H1 (cell line): ENCODE measurements around the gene RPS29. TPM values are rescaled to one million over a fixed set of nuclear protein-coding genes. Genes with fewer than 3 reads are reported as not detected.

Source experiments
- CTCF ChIA-PET: fragments of 300-600 bp; sonication (Branson Sonifier 250); formaldehyde crosslinking; loops from one replicate; lab custom pipeline; 2021; ENCODE audit not compliant: partially characterized antibody; lab: Charles Lee
- POLR2A ChIA-PET: fragments of 300-600 bp; sonication (Branson Sonifier 250); formaldehyde crosslinking; loops from one replicate; lab custom pipeline; 2021; ENCODE audit warnings: inconsistent platforms; ENCODE audit not compliant: partially characterized antibody; lab: Charles Lee
- DNase-seq, 2 experiments: peaks; one replicate each; pipeline versions ENCODE4 v3.0.0 to v3.0.0-alpha.2; 2010 to 2022; ENCODE audit warnings: low spot score in 2 of 2, low read depth in 1 of 2, mixed read lengths in 1 of 2
- FAIRE-seq: peaks from 2 replicates; lab custom pipeline; 2011; peaks lifted over from hg19 to GRCh38; lab: Jason Lieb, UNC
- H2AFZ ChIP-seq: 2 replicates; pipeline ENCODE4 v1.8.1; 2012; ENCODE audit warnings: low read length, inconsistent platforms
- H2AK5ac ChIP-seq: 2 replicates; pipeline ENCODE4 v1.6.1; 2013; ENCODE audit warnings: low read depth, low read length
- H2BK120ac ChIP-seq: replicated peaks from 2 replicates; pipeline ENCODE3; 2013; ENCODE audit warnings: low read depth, low read length, inconsistent platforms
- H2BK12ac ChIP-seq: 2 replicates; pipeline ENCODE4 v1.6.1; 2013; ENCODE audit warnings: low read depth, low read length
- H2BK15ac ChIP-seq: 2 replicates; pipeline ENCODE4 v1.6.1; 2013; ENCODE audit warnings: low read length
- H2BK20ac ChIP-seq: 2 replicates; pipeline ENCODE4 v1.6.1; 2013; ENCODE audit warnings: low read length
- H2BK5ac ChIP-seq: 2 replicates; pipeline ENCODE4 v1.6.1; 2013; ENCODE audit warnings: low read depth, low read length
- H3K14ac ChIP-seq: 2 replicates; pipeline ENCODE4 v1.6.1; 2013; ENCODE audit warnings: inconsistent platforms; ENCODE audit not compliant: insufficient read length
- H3K18ac ChIP-seq: 2 replicates; pipeline ENCODE4 v1.6.1; 2013; ENCODE audit warnings: low read length; ENCODE audit errors: extremely low read depth
- H3K23ac ChIP-seq: 2 replicates; pipeline ENCODE4 v1.6.1; 2013; ENCODE audit warnings: inconsistent platforms; ENCODE audit not compliant: insufficient read length
- H3K23me2 ChIP-seq: 2 replicates; pipeline ENCODE4 v1.6.1; 2013; ENCODE audit warnings: low read depth, low read length
- H3K27ac ChIP-seq: 2 replicates; pipeline ENCODE4 v1.6.1; 2011; ENCODE audit warnings: low read depth, low read length, inconsistent platforms
- H3K27me3 ChIP-seq, 4 experiments: replicated peaks in 1 of 4; 1 replicate in 1 of 4; 2 replicates in 3 of 4; pipeline versions ENCODE4 v1.6.1 to v1.8.1; 2011 to 2013; ENCODE audit warnings: low read length in 3 of 4, mild to moderate bottlenecking in 3 of 4, inconsistent platforms in 2 of 4, mixed read lengths in 2 of 4, moderate library complexity in 1 of 4; ENCODE audit not compliant: control insufficient read depth in 3 of 4, insufficient read depth in 3 of 4; ENCODE audit errors: extremely low read depth in 1 of 4
- H3K36me3 ChIP-seq, 4 experiments: 2 replicates each; pipeline versions ENCODE4 v1.6.1 to v1.8.1; 2011 to 2013; ENCODE audit warnings: mild to moderate bottlenecking in 4 of 4, low read length in 3 of 4, moderate library complexity in 2 of 4, control low read depth in 1 of 4, inconsistent platforms in 1 of 4; ENCODE audit not compliant: insufficient read depth in 4 of 4, control insufficient read depth in 2 of 4
- H3K4ac ChIP-seq: replicated peaks from 2 replicates; pipeline ENCODE3; 2013; ENCODE audit warnings: low read length, low read depth, mixed read lengths, inconsistent platforms; ENCODE audit not compliant: insufficient read length
- H3K4me1 ChIP-seq, 4 experiments: replicated peaks in 1 of 4; 1 replicate in 1 of 4; 2 replicates in 3 of 4; pipeline versions ENCODE4 v1.6.1 to v1.8.1; 2011 to 2013; ENCODE audit warnings: low read length in 3 of 4, inconsistent platforms in 2 of 4, mixed read lengths in 1 of 4; ENCODE audit not compliant: insufficient read depth in 4 of 4, control insufficient read depth in 3 of 4
- H3K4me2 ChIP-seq, 2 experiments: 2 replicates each; pipeline versions ENCODE4 v1.6.1 to v1.8.1; 2011 to 2013; ENCODE audit warnings: low read depth in 2 of 2, low read length in 2 of 2, control low read depth in 1 of 2, inconsistent platforms in 1 of 2, mild to moderate bottlenecking in 1 of 2; ENCODE audit not compliant: insufficient read depth in 1 of 2
- H3K4me3 ChIP-seq, 4 experiments: fragments of 200-600, 300-600 bp in 1 of 4; sonication (generic), shearing (Covaris generic), sonication (Bioruptor Twin) in 1 of 4; 2 replicates each; pipeline versions ENCODE4 v1.5.1 to v1.8.1; 2011 to 2016; ENCODE audit warnings: low read length in 4 of 4, low read depth in 3 of 4, control low read depth in 2 of 4, inconsistent platforms in 2 of 4, mild to moderate bottlenecking in 2 of 4, mixed read lengths in 1 of 4, moderate library complexity in 1 of 4; ENCODE audit not compliant: insufficient read depth in 2 of 4; ENCODE audit errors: extremely low read depth in 1 of 4
- H3K56ac ChIP-seq: replicated peaks from 2 replicates; pipeline ENCODE3; 2013; ENCODE audit warnings: low read depth, mild to moderate bottlenecking, mixed read lengths, low read length, inconsistent platforms; ENCODE audit not compliant: insufficient read length
- H3K79me1 ChIP-seq: 2 replicates; pipeline ENCODE4 v1.6.1; 2013; ENCODE audit warnings: low read depth, low read length, control low read depth
- H3K79me2 ChIP-seq, 2 experiments: 2 replicates each; pipeline versions ENCODE4 v1.6.1 to v1.8.1; 2012 to 2013; ENCODE audit warnings: low read length in 2 of 2, mild to moderate bottlenecking in 2 of 2, inconsistent platforms in 1 of 2; ENCODE audit not compliant: insufficient read depth in 2 of 2, control insufficient read depth in 1 of 2
- H3K9ac ChIP-seq, 4 experiments: replicated peaks in 1 of 4; 1 replicate in 1 of 4; 2 replicates in 3 of 4; pipeline versions ENCODE4 v1.6.1 to v1.8.1; 2011 to 2013; ENCODE audit warnings: low read depth in 3 of 4, low read length in 3 of 4, control low read depth in 2 of 4, mild to moderate bottlenecking in 2 of 4, moderate library complexity in 2 of 4, inconsistent platforms in 1 of 4; ENCODE audit errors: extremely low read depth in 1 of 4
- H3K9me3 ChIP-seq, 2 experiments: 2 replicates each; pipeline versions ENCODE4 v1.6.1 to v1.8.1; 2012 to 2013; ENCODE audit warnings: mild to moderate bottlenecking in 2 of 2, moderate library complexity in 2 of 2, control low read depth in 1 of 2, inconsistent platforms in 1 of 2, low read depth in 1 of 2, low read length in 1 of 2, mixed read lengths in 1 of 2; ENCODE audit not compliant: insufficient read depth in 2 of 2
- H4K20me1 ChIP-seq, 2 experiments: replicated peaks in 1 of 2; 2 replicates each; pipeline versions ENCODE3 to v1.8.1; 2011 to 2013; ENCODE audit warnings: inconsistent platforms in 2 of 2, low read length in 2 of 2, mild to moderate bottlenecking in 1 of 2; ENCODE audit not compliant: insufficient read depth in 2 of 2, control insufficient read depth in 1 of 2
- H4K5ac ChIP-seq: 2 replicates; pipeline ENCODE4 v1.6.1; 2013; ENCODE audit warnings: low read length, low read depth, mixed read lengths, inconsistent platforms; ENCODE audit not compliant: insufficient read length
- H4K8ac ChIP-seq: 2 replicates; pipeline ENCODE4 v1.8.0; 2013; ENCODE audit warnings: mild to moderate bottlenecking, moderate library complexity, low read length, inconsistent platforms; ENCODE audit not compliant: insufficient read depth; ENCODE audit errors: extremely low read depth
- H4K91ac ChIP-seq: replicated peaks from 2 replicates; pipeline ENCODE3; 2013; ENCODE audit warnings: low read length, mixed read lengths, inconsistent platforms; ENCODE audit not compliant: insufficient read length
- CBX8 ChIP-seq: fragments of 300-800, 300-1000 bp; sonication (generic); IDR thresholded peaks from 2 replicates; pipeline ENCODE4 v1.7.1; 2016; ENCODE audit warnings: low read depth, low read length, borderline replicate concordance
- HDAC2 ChIP-seq, 2 experiments: fragments of 300-600 bp in 1 of 2; sonication (generic) in 1 of 2; IDR thresholded peaks; 2 replicates each; pipeline ENCODE4 v1.6.1; 2011 to 2012; ENCODE audit warnings: low read depth in 2 of 2, low read length in 2 of 2, mild to moderate bottlenecking in 2 of 2, moderate library complexity in 2 of 2, borderline replicate concordance in 1 of 2, inconsistent platforms in 1 of 2
- MAFK ChIP-seq: IDR thresholded peaks from 2 replicates; pipeline ENCODE4 v1.6.1; 2012; ENCODE audit warnings: low read depth, mild to moderate bottlenecking, improper control_type of control experiment, low read length
- POLR2AphosphoS5 ChIP-seq: IDR thresholded peaks from 2 replicates; pipeline ENCODE4 v1.6.1; 2011; ENCODE audit warnings: low read depth, low read length
- TEAD4 ChIP-seq: IDR thresholded peaks from 2 replicates; pipeline ENCODE4 v1.6.1; 2012; ENCODE audit warnings: low read depth, low read length, inconsistent platforms, mixed read lengths
- WGBS, 2 experiments: shearing (Covaris generic) in 1 of 2; methylation state at CpG; one replicate each; pipeline versions ENCODE4 v1.1.6 to v1.1.7; 2013 to 2015; ENCODE audit warnings: low lambda C conversion rate in 2 of 2, mixed read lengths in 2 of 2, inconsistent platforms in 1 of 2, low coverage in 1 of 2, missing lambda C conversion rate in 1 of 2; ENCODE audit not compliant: insufficient replicate concordance in 2 of 2, insufficient coverage in 1 of 2, insufficient read length in 1 of 2; ENCODE audit errors: extremely low coverage in 1 of 2, missing lambda C conversion rate in 1 of 2; 5-methylcytosine and 5-hydroxymethylcytosine counted together
- polyA plus RNA-seq, 7 experiments: library from polyadenylated mRNA; depleted of rRNA in 3 of 7; stranded (reverse) in 5 of 7; unstranded in 2 of 7; fragments of >200 nt in 5 of 7; fragments of 200-250 nt in 2 of 7; gene quantifications; 1 replicate in 5 of 7; 2 replicates in 1 of 7; 4 replicates in 1 of 7; pipeline versions ENCODE4 v1.2.1 to v1.2.3, GENCODE V29; 2011 to 2013; ENCODE audit warnings: missing spikeins in 2 of 7, mixed read lengths in 2 of 7
- total RNA-seq: library from RNA; stranded (reverse); fragmentation: NEBNext Ultra II Directional; extraction: Animal tissue kit (Norgen Biotek cat#: 25700); gene quantifications from 2 replicates; pipeline ENCODE4 v1.2.1, GENCODE V29; 2021

Gene RPS29
- total and polyA plus RNA-seq, 2 of the 8 experiments (the other 6 are each of a cell fraction or from before 2014, with no cell fraction given), result 2,193 to 23,165 TPM

DNA sequence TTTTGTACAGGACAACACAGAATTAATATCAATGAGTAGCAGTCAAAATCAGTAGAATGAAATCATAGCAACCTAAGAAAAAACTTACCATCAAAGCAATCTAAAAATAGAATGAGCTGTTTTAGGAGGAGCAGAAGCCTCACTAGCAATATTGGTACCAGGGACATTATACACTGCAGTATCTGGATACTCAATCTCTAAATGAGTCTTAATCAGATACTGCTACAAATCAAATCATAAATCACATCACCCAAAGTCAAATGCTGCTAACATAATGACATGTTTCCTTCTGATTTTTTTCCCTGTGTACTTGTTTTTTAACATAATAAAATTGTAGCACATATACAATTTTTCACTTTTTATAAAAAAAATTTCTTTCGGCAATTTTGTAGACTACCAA lies 8.0 kb downstream of the RPS29 start:
- no peaks in the 10 kb centered on the region for H3K23me2 ChIP-seq
- FAIRE-seq (no peak), DNase-seq (no peak)
- no peak overlapping the region for H3K4ac ChIP-seq
- H3K27me3 ChIP-seq, result no peaks in the 10 kb centered on the region
- no peak overlapping the region for H2BK120ac ChIP-seq
- peaks cover 7 to 39% of the 10 kb centered on the region in 2 experiments for H3K79me2 ChIP-seq
- no peaks in the 10 kb centered on the region for H3K79me1 ChIP-seq
- no peak overlapping the region for H2AK5ac ChIP-seq
- no peak overlapping the region for H3K4me2 ChIP-seq
- TF ChIP-seq POLR2AphosphoS5 (no peak), CBX8 (no peak), HDAC2 (IDR thresholded peaks at IDR 0.05; ENCODE audit: borderline replicate concordance in 1 of 2, low read depth in 2 of 2, low read length in 2 of 2) (no peak), MAFK (no peak), TEAD4 (no peak)
- no peaks in the 10 kb centered on the region for H3K9me3 ChIP-seq
- H3K18ac ChIP-seq, result no peak overlapping the region
- no peak overlapping the region for H3K4me3 ChIP-seq
- H4K8ac ChIP-seq, result no peak overlapping the region
- no peak overlapping the region for H3K27ac ChIP-seq
- H2BK12ac ChIP-seq, result no peak overlapping the region
- 91% methylated on average over 1 of the region's 1 CpG; no CpG with 5 or more reads in 1 of the 2 experiments for WGBS, 2 experiments
- CTCF ChIA-PET, result interaction anchor here (1.3 kb wide), 1 partner anchor 10 kb away, joined by 3 read pairs; no protein-coding TSS in a partner anchor
- no peak overlapping the region for H2BK15ac ChIP-seq
- H3K4me1 ChIP-seq, result peaks cover 0 to 2% (median 0%) of the 10 kb centered on the region in 4 experiments; a peak in 1 of 7 replicates
- no peak overlapping the region for H3K56ac ChIP-seq
- no peak overlapping the region for H3K14ac ChIP-seq
- H2BK5ac ChIP-seq, result no peak overlapping the region
- H4K91ac ChIP-seq, result no peak overlapping the region
- peaks cover 0 to 51% (median 20%) of the 10 kb centered on the region in 4 experiments for H3K36me3 ChIP-seq
- no peak overlapping the region for H2AFZ ChIP-seq
- no peak overlapping the region for H2BK20ac ChIP-seq
- POLR2A ChIA-PET, result interaction anchor here (1.4 to 4.0 kb wide), 4 partner anchors 8 to 39 kb away, joined by 3 to 18 read pairs (median 10); partner anchors contain the start of gene LRR1
- no peak overlapping the region for H3K9ac ChIP-seq
- peaks cover 12 to 14% of the 10 kb centered on the region in 2 experiments for H4K20me1 ChIP-seq
- no peak overlapping the region for H4K5ac ChIP-seq
- no peak overlapping the region for H3K23ac ChIP-seq
